ENCODE results near the gene TSPAN4. TPM values are rescaled to one million over a fixed set of nuclear protein-coding genes. Genes with fewer than 3 reads are reported as not detected.

Gene TSPAN4
- total and polyA plus RNA-seq, 8 donors: 10.5 to 116 (median 28.4) TPM

GRCh38 chr11:876545-876944 is 33.9 kb downstream of the TSPAN4 start:
- no peak for TF ChIP-seq POLR2AphosphoS5 (IDR thresholded peaks at IDR 0.05)
- TF ChIP-seq EP300 (IDR thresholded peaks at IDR 0.05): no peak
- no peak for TF ChIP-seq POLR2A (IDR thresholded peaks at IDR 0.05)
- TF ChIP-seq CTCF (IDR thresholded peaks at IDR 0.05): no peak
- Histone ChIP-seq H3K27me3 (no peaks in the 10 kb centered on the region), H3K4me3 (no peak overlapping the region), H3K4me1 (no peaks in the 10 kb centered on the region), H3K9me3 (no peaks in the 10 kb centered on the region), H3K27ac (no peak overlapping the region), H3K36me3 (peaks cover 4 to 57% (median 42%) of the 10 kb centered on the region in 4 donors)
- WGBS, 5 donors: 57 to 88% (median 70%) methylated on average over 12 of the region's 12 CpGs
- intact Hi-C loops (cut with DNase I; ENCODE audit: low total_unique reads): no loop called here
- peak in 1 of 2 donors; percentile 54 for DNase-seq

GRCh38 chr11:877565-877964 is 34.9 kb downstream of the TSPAN4 start:
- Histone ChIP-seq H3K4me1 (no peaks in the 10 kb centered on the region), H3K27ac (no peak overlapping the region), H3K36me3 (peaks cover 4 to 67% (median 52%) of the 10 kb centered on the region in 4 donors), H3K27me3 (no peaks in the 10 kb centered on the region), H3K9me3 (no peaks in the 10 kb centered on the region), H3K4me3 (no peak overlapping the region)
- TF ChIP-seq POLR2A (IDR thresholded peaks at IDR 0.05) (no peak), POLR2AphosphoS5 (IDR thresholded peaks at IDR 0.05) (no peak), EP300 (IDR thresholded peaks at IDR 0.05) (no peak), CTCF (IDR thresholded peaks at IDR 0.05) (no peak)
- 89 to 94% (median 92%) methylated on average over 11 of the region's 11 CpGs for WGBS, 5 donors
- intact Hi-C loops (cut with DNase I; ENCODE audit: low total_unique reads): no loop called here
- DNase-seq: no peak

- no peaks in the 10 kb centered on the region for H3K9me3 ChIP-seq
- TF ChIP-seq CTCF (IDR thresholded peaks at IDR 0.05) (no peak), EP300 (IDR thresholded peaks at IDR 0.05) (no peak), POLR2AphosphoS5 (IDR thresholded peaks at IDR 0.05) (no peak), POLR2A (IDR thresholded peaks at IDR 0.05) (no peak)
- WGBS, 5 donors: 80 to 90% (median 85%) methylated on average over 10 to 14 of the region's 14 CpGs
- intact Hi-C loops (cut with DNase I; ENCODE audit: low total_unique reads): no loop called here
- H3K36me3 ChIP-seq: peaks cover 9 to 84% (median 67%) of the 10 kb centered on the region in 4 donors
- no peak overlapping the region for H3K4me3 ChIP-seq
- DNase-seq: no peak
- no peak overlapping the region for H3K27ac ChIP-seq
- H3K27me3 ChIP-seq: no peaks in the 10 kb centered on the region
- H3K4me1 ChIP-seq: no peaks in the 10 kb centered on the region
These were observed 37.8 kb downstream of the TSPAN4 start for GRCh38 chr11:880447-880846.

- no peak for DNase-seq
- WGBS, 5 donors: 88 to 90% (median 90%) methylated on average over 10 to 14 of the region's 14 CpGs
- Histone ChIP-seq H3K36me3 (peaks cover 13 to 96% (median 80%) of the 10 kb centered on the region in 4 donors), H3K4me3 (no peak overlapping the region), H3K27me3 (no peaks in the 10 kb centered on the region), H3K27ac (no peak overlapping the region), H3K4me1 (no peaks in the 10 kb centered on the region), H3K9me3 (no peaks in the 10 kb centered on the region)
- TF ChIP-seq CTCF (IDR thresholded peaks at IDR 0.05): no peak
- no peak for TF ChIP-seq POLR2A (IDR thresholded peaks at IDR 0.05)
- no peak for TF ChIP-seq POLR2AphosphoS5 (IDR thresholded peaks at IDR 0.05)
- no peak for TF ChIP-seq EP300 (IDR thresholded peaks at IDR 0.05)
- intact Hi-C loops (cut with DNase I; ENCODE audit: low total_unique reads): no loop called here
These were observed 39.9 kb downstream of the TSPAN4 start for GRCh38 chr11:882596-882995.

All from stomach (tissue), 9 donors.